ENCODE measurements around the gene CAMK2G. TPM values are rescaled to one million over a fixed set of nuclear protein-coding genes. Genes with fewer than 3 reads are reported as not detected.

The CAMK2G gene
- total RNA-seq, 4 donors from 2014 or later = 72.0 to 131 (median 83.0) TPM

DNA sequence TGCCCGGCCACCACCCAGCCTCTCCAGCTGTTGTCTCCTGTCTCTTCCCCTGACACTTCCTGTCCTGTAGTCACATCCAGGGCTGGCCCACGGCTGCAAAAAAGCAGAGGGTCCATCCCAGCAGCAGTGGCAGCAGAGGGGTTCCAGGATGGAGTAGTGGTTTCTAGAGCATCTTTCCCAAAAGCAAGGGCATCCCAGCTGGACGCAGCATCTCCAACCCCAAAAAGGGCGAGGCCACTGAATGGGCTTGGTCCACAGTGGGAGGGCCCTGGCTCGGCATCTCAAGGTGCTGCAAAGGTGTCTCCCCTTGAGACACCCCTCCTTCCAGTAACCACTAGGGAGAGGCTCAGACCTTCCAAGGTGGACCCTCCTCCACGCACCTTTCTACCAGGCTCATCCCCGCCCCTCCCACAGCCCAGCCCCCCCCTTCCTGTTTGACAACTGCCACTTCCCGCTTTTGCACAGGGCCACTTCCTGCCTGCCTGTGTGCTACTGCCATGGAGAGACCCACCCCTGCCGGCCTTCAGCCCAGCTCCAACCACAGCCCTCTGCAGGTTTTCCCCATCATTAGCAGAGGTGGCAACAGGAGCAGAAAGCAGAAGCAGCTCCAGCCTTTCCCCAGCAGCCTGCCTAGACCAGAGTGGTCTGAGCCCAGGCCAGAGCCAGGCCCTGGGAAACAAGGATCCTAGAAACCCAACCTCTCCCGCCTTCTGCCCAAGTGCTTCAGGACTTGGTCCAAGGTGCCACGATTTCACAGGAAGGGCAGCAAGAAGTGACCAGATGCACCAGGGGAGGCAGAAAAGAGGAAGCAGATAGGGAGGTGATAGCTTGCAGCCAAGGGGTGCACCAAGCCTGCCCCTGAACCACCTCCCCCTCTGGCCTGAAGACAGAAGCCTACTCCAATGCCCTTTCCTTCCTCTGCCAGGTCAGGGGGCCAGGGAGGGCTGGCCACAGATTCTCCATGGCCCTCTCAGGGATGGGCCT, 8.6 kb downstream of the CAMK2G start:
- no peak overlapping the region for H3K4me3 ChIP-seq
- TF ChIP-seq POLR2A (IDR thresholded peaks at IDR 0.05) (no peak), EP300 (IDR thresholded peaks at IDR 0.05; ENCODE audit: low read depth) (no peak), POLR2AphosphoS5 (IDR thresholded peaks at IDR 0.05) (no peak), CTCF (IDR thresholded peaks at IDR 0.05) (no peak)
- H3K27me3 ChIP-seq = no peaks in the 10 kb centered on the region
- H3K27ac ChIP-seq = peak overlapping the region; percentile 58 to 89 (median 66)
- no peaks in the 10 kb centered on the region for H3K9me3 ChIP-seq
- in situ Hi-C loops (cut with MboI; ENCODE audit: low pct_ligation_motif_present in 1 of 4, low pct_unique_long_range_greater_than_20kb in 1 of 4, low sequenced_read_pairs in 3 of 4) (no loop called here), intact Hi-C loops (cut with DNase I; ENCODE audit: low total_unique reads) (no loop called here)
- peak; percentile 61 for DNase-seq
- H3K4me1 ChIP-seq = peaks cover 37 to 81% (median 49%) of the 10 kb centered on the region in 4 donors
- peaks cover 0 to 2% (median under 1%) of the 10 kb centered on the region in 4 donors for H3K36me3 ChIP-seq
- 52% methylated on average over 11 of the region's 11 CpGs; no CpG with 5 or more reads in 1 of the 2 donors for WGBS, 2 donors (ENCODE audit: low coverage in 1 of 2)

- TF ChIP-seq POLR2A (IDR thresholded peaks at IDR 0.05) (no peak), POLR2AphosphoS5 (IDR thresholded peaks at IDR 0.05) (no peak), EP300 (IDR thresholded peaks at IDR 0.05; ENCODE audit: low read depth) (no peak), CTCF (IDR thresholded peaks at IDR 0.05) (no peak)
- Histone ChIP-seq H3K4me3 (no peak overlapping the region), H3K27me3 (no peaks in the 10 kb centered on the region), H3K4me1 (peaks cover 34 to 77% (median 44%) of the 10 kb centered on the region in 4 donors), H3K9me3 (no peaks in the 10 kb centered on the region), H3K27ac (peak overlapping the region; percentile 58 to 89 (median 66)), H3K36me3 (peaks cover 0 to 9% (median 4%) of the 10 kb centered on the region in 4 donors)
- no peak for DNase-seq
- WGBS, 2 donors (ENCODE audit: low coverage in 1 of 2) = 70% methylated on average over 8 of the region's 8 CpGs; no CpG with 5 or more reads in 1 of the 2 donors
- intact Hi-C loops (cut with DNase I; ENCODE audit: low total_unique reads) = no loop called here
- in situ Hi-C loops (cut with MboI; ENCODE audit: low pct_ligation_motif_present in 1 of 4, low pct_unique_long_range_greater_than_20kb in 1 of 4, low sequenced_read_pairs in 3 of 4) = no loop called here
Measured at GRCh38 chr10:73865107-73865458, 9.3 kb downstream of the CAMK2G start.

DNA sequence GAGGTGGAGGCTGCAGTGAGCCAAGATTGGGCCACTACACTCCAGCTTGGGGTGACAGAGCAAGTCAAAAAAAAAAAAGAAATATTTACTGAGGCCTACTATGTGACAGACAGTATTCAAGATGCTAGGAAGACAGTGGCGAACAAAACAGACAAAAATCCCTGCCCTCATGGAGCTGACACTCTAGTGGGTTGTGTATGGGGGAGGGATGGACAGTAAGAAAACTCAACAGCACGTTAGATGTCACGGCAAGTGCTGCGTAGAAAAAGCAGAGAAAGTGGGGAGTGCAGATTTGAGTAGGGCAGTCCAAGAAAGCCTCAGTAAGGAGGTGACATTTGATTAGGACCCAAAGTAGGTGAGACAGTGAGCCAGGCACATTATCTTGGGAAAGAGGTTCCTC, 10.1 kb downstream of the CAMK2G start:
- intact Hi-C loops (cut with DNase I; ENCODE audit: low total_unique reads) (no loop called here), in situ Hi-C loops (cut with MboI; ENCODE audit: low pct_ligation_motif_present in 1 of 4, low pct_unique_long_range_greater_than_20kb in 1 of 4, low sequenced_read_pairs in 3 of 4) (no loop called here)
- no peaks in the 10 kb centered on the region for H3K9me3 ChIP-seq
- DNase-seq = no peak
- TF ChIP-seq POLR2A (IDR thresholded peaks at IDR 0.05) = no peak
- TF ChIP-seq POLR2AphosphoS5 (IDR thresholded peaks at IDR 0.05) = no peak
- no peak for TF ChIP-seq EP300 (IDR thresholded peaks at IDR 0.05; ENCODE audit: low read depth)
- no peak for TF ChIP-seq CTCF (IDR thresholded peaks at IDR 0.05)
- H3K4me1 ChIP-seq = peaks cover 34 to 78% (median 43%) of the 10 kb centered on the region in 4 donors
- no peak overlapping the region for H3K27ac ChIP-seq
- H3K27me3 ChIP-seq = no peaks in the 10 kb centered on the region
- no peak overlapping the region for H3K4me3 ChIP-seq
- H3K36me3 ChIP-seq = peaks cover 0 to 13% (median 6%) of the 10 kb centered on the region in 4 donors
- 93 to 97% methylated on average over 4 of the region's 4 CpGs for WGBS, 2 donors (ENCODE audit: low coverage in 1 of 2)

DNA sequence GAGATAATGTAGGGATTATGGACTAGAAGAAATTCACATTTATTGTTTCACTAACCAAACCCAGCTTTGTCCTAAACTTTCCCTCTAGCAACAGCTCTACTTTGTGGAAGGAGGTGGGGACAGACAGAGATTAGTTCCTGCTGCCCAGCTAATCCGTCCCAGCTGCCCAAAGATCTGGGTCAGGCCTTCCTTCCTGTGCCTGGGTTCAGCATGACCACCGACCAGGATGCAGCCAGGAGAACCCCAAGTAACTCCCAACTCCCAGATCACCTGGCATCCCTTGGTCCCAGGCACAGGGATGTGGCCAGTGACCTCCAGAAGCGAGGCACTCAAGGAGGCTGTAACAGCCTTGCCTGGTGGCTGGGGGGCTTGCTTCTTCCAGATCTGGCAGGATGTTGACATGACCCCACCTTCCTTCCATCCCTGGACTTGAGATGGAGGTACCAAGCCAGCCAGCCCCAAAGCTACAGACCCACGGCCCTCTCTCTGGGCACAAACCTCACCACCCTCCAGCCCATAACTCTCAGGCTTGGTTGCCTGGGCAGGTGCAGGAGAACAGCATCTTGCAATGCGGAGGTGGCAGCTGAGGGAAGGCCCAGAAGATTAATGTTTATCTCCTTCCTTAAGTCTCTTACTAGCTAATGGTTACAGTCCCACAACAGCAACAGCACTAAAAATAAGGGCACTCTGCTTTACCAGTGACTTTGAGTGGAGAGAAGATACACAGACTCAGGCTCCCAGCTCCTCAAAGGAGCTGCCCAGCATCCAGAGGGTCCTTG, 11.1 kb downstream of the CAMK2G start:
- no peak for TF ChIP-seq EP300 (IDR thresholded peaks at IDR 0.05; ENCODE audit: low read depth)
- no peak for TF ChIP-seq CTCF (IDR thresholded peaks at IDR 0.05)
- TF ChIP-seq POLR2AphosphoS5 (IDR thresholded peaks at IDR 0.05) = no peak
- Histone ChIP-seq H3K9me3 (no peaks in the 10 kb centered on the region), H3K4me1 (peaks cover 37 to 81% (median 42%) of the 10 kb centered on the region in 4 donors), H3K27ac (peak overlapping the region in 2 of 4 donors; percentile 1 to 7), H3K36me3 (peaks cover 0 to 13% (median 6%) of the 10 kb centered on the region in 4 donors), H3K27me3 (no peaks in the 10 kb centered on the region), H3K4me3 (no peak overlapping the region)
- DNase-seq = no peak
- in situ Hi-C loops (cut with MboI; ENCODE audit: low pct_ligation_motif_present in 1 of 4, low pct_unique_long_range_greater_than_20kb in 1 of 4, low sequenced_read_pairs in 3 of 4) (no loop called here), intact Hi-C loops (cut with DNase I; ENCODE audit: low total_unique reads) (no loop called here)
- 81% methylated on average over 5 of the region's 5 CpGs; no CpG with 5 or more reads in 1 of the 2 donors for WGBS, 2 donors (ENCODE audit: low coverage in 1 of 2)
